Neural progenitor cell (in vitro differentiated cells): Measurements from ENCODE around the gene MTIF3. TPM values are rescaled to one million over a fixed set of nuclear protein-coding genes. Genes with fewer than 3 reads are reported as not detected.

ENCODE experiments used
- DNase-seq: peaks from one replicate; pipeline ENCODE4 v3.0.0-alpha.2; 2016; ENCODE audit warnings: low spot score
- H2AFZ ChIP-seq: fragments of 200-600 bp; sonication (generic); replicated peaks from 2 replicates; pipeline ENCODE4 v1.6.1; 2016; ENCODE audit warnings: antibody characterized with exemption
- H3F3A ChIP-seq: fragments of 200-600 bp; sonication (generic); 2 replicates; pipeline ENCODE4 v1.6.1; 2016; ENCODE audit warnings: antibody characterized with exemption, low read depth
- H3K27ac ChIP-seq: fragments of 200-600 bp; sonication (generic); 2 replicates; pipeline ENCODE4 v1.5.1; 2016; ENCODE audit warnings: mild to moderate bottlenecking
- H3K27me3 ChIP-seq: fragments of 200-600 bp; sonication (generic); 2 replicates; pipeline ENCODE4 v1.6.1; 2016; ENCODE audit warnings: mild to moderate bottlenecking, moderate library complexity
- H3K36me3 ChIP-seq: fragments of 200-600 bp; sonication (generic); 2 replicates; pipeline ENCODE4 v1.5.1; 2016
- H3K4me1 ChIP-seq: fragments of 200-600 bp; sonication (generic); 2 replicates; pipeline ENCODE4 v1.6.1; 2016; ENCODE audit warnings: mixed run types
- H3K4me2 ChIP-seq: fragments of 200-600 bp; sonication (generic); 2 replicates; pipeline ENCODE4 v1.6.1; 2016
- H3K4me3 ChIP-seq: fragments of 200-600 bp; sonication (generic); 2 replicates; pipeline ENCODE4 v1.5.1; 2016
- H3K79me2 ChIP-seq: fragments of 200-600 bp; sonication (generic); 2 replicates; pipeline ENCODE4 v1.6.1; 2016; ENCODE audit warnings: low read depth
- H3K9ac ChIP-seq: fragments of 200-600 bp; sonication (generic); 2 replicates; pipeline ENCODE4 v1.6.1; 2016
- H3K9me3 ChIP-seq: fragments of 200-600 bp; sonication (generic); 2 replicates; pipeline ENCODE4 v1.5.1; 2016; ENCODE audit warnings: low read depth
- H4K20me1 ChIP-seq: fragments of 200-600 bp; sonication (generic); 2 replicates; pipeline ENCODE4 v1.6.1; 2016; ENCODE audit warnings: low read depth
- H3K27ac Mint-ChIP-seq: 3 replicates; pipeline ENCODE4 v1.8.0; 2021; ENCODE audit warnings: mixed read lengths
- H3K27me3 Mint-ChIP-seq: 2 replicates; pipeline ENCODE4 v1.8.0; 2022; ENCODE audit warnings: low read depth, mild to moderate bottlenecking, inconsistent platforms, moderate library complexity, mixed read lengths; ENCODE audit not compliant: insufficient read depth
- H3K36me3 Mint-ChIP-seq: 3 replicates; pipeline ENCODE4 v1.8.0; 2021; ENCODE audit warnings: mixed read lengths
- H3K4me1 Mint-ChIP-seq: 3 replicates; pipeline ENCODE4 v1.8.0; 2021; ENCODE audit warnings: mixed read lengths
- H3K4me3 Mint-ChIP-seq: 3 replicates; pipeline ENCODE4 v1.8.0; 2021; ENCODE audit warnings: mild to moderate bottlenecking, moderate library complexity, mixed read lengths
- H3K9me3 Mint-ChIP-seq: 3 replicates; pipeline ENCODE4 v1.8.0; 2020; ENCODE audit warnings: mixed read lengths
- CTCF ChIP-seq: fragments of 200-600 bp; sonication (generic); IDR thresholded peaks from 2 replicates; pipeline ENCODE4 v1.5.1; 2017; ENCODE audit warnings: antibody characterized with exemption, mild to moderate bottlenecking
- EZH2 ChIP-seq: fragments of 200-600 bp; sonication (generic); IDR thresholded peaks from 2 replicates; pipeline ENCODE4 v1.6.1; 2017; ENCODE audit warnings: antibody characterized with exemption, mild to moderate bottlenecking, moderate library complexity
- EZH2phosphoT487 ChIP-seq: fragments of 200-600 bp; sonication (generic); IDR thresholded peaks from 2 replicates; pipeline ENCODE4 v1.6.1; 2017; ENCODE audit warnings: antibody characterized with exemption
- total RNA-seq: library from RNA; depleted of rRNA; stranded (reverse); fragments of >200 nt; gene quantifications from 2 replicates; pipeline ENCODE4 v1.2.3, GENCODE V29; 2015; ENCODE audit warnings: low replicate concordance

MTIF3 gene
- total RNA-seq, 1 donor from 2014 or later = 65.8 TPM

- no peak overlapping the region for H3K27ac Mint-ChIP-seq
- H3K27me3 Mint-ChIP-seq = peaks cover 3% of the 10 kb centered on the region
- H3K4me3 Mint-ChIP-seq = no peak overlapping the region
- Histone ChIP-seq H4K20me1 (no peaks in the 10 kb centered on the region), H3K9me3 (no peaks in the 10 kb centered on the region), H3K27me3 (no peaks in the 10 kb centered on the region), H2AFZ (no peak overlapping the region), H3K9ac (no peak overlapping the region), H3K4me3 (no peak overlapping the region), H3K4me1 (peaks cover 9% of the 10 kb centered on the region), H3K36me3 (no peaks in the 10 kb centered on the region), H3K27ac (no peak overlapping the region), H3F3A (no peaks in the 10 kb centered on the region), H3K79me2 (no peaks in the 10 kb centered on the region), H3K4me2 (no peak overlapping the region)
- H3K36me3 Mint-ChIP-seq = no peaks in the 10 kb centered on the region
- no peaks in the 10 kb centered on the region for H3K9me3 Mint-ChIP-seq
- peak; percentile 51 for TF ChIP-seq CTCF
- no peak for TF ChIP-seq EZH2
- DNase-seq = peak; percentile 31
- peaks cover 14% of the 10 kb centered on the region for H3K4me1 Mint-ChIP-seq
Observed at GRCh38 chr13:27406178-27406939, 44.0 kb downstream of the MTIF3 start.

- H4K20me1 ChIP-seq = no peaks in the 10 kb centered on the region
- H3K27me3 ChIP-seq = no peaks in the 10 kb centered on the region
- Mint-ChIP-seq H3K27ac (no peak overlapping the region), H3K4me3 (no peak overlapping the region), H3K4me1 (peaks cover 14% of the 10 kb centered on the region), H3K27me3 (peaks cover 3% of the 10 kb centered on the region), H3K9me3 (no peaks in the 10 kb centered on the region), H3K36me3 (no peaks in the 10 kb centered on the region)
- H3K4me1 ChIP-seq = peaks cover 9% of the 10 kb centered on the region
- H3K27ac ChIP-seq = no peak overlapping the region
- no peaks in the 10 kb centered on the region for H3K79me2 ChIP-seq
- no peak overlapping the region for H3K4me2 ChIP-seq
- no peak overlapping the region for H3K9ac ChIP-seq
- no peaks in the 10 kb centered on the region for H3F3A ChIP-seq
- no peaks in the 10 kb centered on the region for H3K9me3 ChIP-seq
- DNase-seq = no peak
- no peaks in the 10 kb centered on the region for H3K36me3 ChIP-seq
- TF ChIP-seq EZH2phosphoT487 (no peak), EZH2 (no peak), CTCF (no peak)
- no peak overlapping the region for H2AFZ ChIP-seq
- no peak overlapping the region for H3K4me3 ChIP-seq
Observed at GRCh38 chr13:27405546-27406134, 44.7 kb downstream of the MTIF3 start.

- H2AFZ ChIP-seq = no peak overlapping the region
- H3F3A ChIP-seq = no peaks in the 10 kb centered on the region
- H3K36me3 ChIP-seq = no peaks in the 10 kb centered on the region
- H3K4me1 Mint-ChIP-seq = peaks cover 14% of the 10 kb centered on the region
- no peak overlapping the region for H3K27ac Mint-ChIP-seq
- peaks cover 9% of the 10 kb centered on the region for H3K4me1 ChIP-seq
- no peak overlapping the region for H3K4me3 ChIP-seq
- no peaks in the 10 kb centered on the region for H3K9me3 Mint-ChIP-seq
- no peak for DNase-seq
- no peak for TF ChIP-seq CTCF
- no peak for TF ChIP-seq EZH2
- TF ChIP-seq EZH2phosphoT487 = no peak
- no peak overlapping the region for H3K9ac ChIP-seq
- no peaks in the 10 kb centered on the region for H3K79me2 ChIP-seq
- no peak overlapping the region for H3K4me3 Mint-ChIP-seq
- no peaks in the 10 kb centered on the region for H3K36me3 Mint-ChIP-seq
- H3K27ac ChIP-seq = no peak overlapping the region
- H3K27me3 ChIP-seq = no peaks in the 10 kb centered on the region
- no peak overlapping the region for H3K4me2 ChIP-seq
- H4K20me1 ChIP-seq = no peaks in the 10 kb centered on the region
- no peaks in the 10 kb centered on the region for H3K9me3 ChIP-seq
- peaks cover 3% of the 10 kb centered on the region for H3K27me3 Mint-ChIP-seq
Observed at GRCh38 chr13:27404680-27405079, 45.7 kb downstream of the MTIF3 start.
